Articular chondrocyte of knee joint (primary cell): ENCODE results near the gene CRHR1. TPM values are rescaled to one million over a fixed set of nuclear protein-coding genes. Genes with fewer than 3 reads are reported as not detected.

Experiments used
- total RNA-seq: library from RNA; depleted of rRNA; stranded (reverse); fragments of >200 nt; gene quantifications from 2 replicates; pipeline ENCODE4 v1.2.3, GENCODE V29; 2012

Gene CRHR1
- total RNA-seq = not detected in 2 replicates

DNA sequence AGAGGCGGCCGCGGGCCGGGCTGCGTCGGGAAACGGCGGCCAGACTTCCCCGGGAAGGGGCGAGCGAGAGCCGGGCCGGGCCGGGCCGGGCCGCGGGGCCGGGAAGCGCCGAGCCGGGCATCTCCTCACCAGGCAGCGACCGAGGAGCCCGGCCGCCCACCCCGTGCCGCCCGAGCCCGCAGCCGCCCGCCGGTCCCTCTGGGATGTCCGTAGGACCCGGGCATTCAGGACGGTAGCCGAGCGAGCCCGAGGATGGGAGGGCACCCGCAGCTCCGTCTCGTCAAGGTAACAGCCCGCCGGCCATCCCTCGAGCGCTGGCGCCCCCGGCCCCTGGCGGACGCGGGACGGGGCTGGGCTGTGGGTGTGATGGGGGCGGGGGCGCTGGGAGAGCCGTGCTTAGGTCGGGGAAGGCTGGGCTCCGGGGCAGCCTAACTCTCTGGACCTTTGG lies at the start of gene CRHR1:
TSS of gene CRHR1 (plus strand) at position 28 of the 448 bp plus-strand sequence. CDS start at position 253, 225 bp downstream.

DNA sequence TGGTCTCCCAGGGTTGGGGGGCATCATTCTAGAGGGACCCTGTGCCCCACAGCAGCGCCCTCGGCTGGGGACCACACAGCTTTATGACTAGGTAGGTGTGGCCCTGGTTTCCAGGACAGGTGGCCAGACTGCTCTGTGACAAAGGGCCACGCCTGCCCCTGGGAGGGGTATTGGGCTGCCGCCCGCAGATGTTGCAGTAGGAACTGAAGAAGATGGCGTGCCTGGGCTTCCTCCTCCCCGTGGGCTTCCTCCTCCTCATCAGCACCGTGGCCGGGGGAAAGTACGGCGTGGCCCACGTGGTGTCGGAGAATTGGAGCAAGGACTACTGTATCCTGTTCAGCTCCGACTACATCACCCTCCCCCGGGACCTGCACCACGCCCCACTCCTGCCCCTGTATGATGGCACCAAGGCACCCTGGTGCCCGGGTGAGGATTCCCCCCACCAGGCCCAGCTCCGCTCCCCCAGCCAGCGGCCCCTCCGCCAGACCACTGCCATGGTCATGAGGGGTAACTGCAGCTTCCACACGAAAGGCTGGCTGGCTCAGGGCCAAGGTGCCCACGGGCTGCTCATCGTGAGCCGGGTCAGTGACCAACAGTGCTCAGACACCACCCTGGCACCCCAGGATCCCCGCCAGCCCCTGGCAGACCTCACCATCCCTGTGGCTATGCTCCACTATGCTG lies 60.7 kb downstream of the CRHR1 start, which contains the start of gene SPPL2C:
TSS of gene SPPL2C (plus strand) at position 187 of the 681 bp plus-strand sequence. CDS start at position 213, 26 bp downstream.

Other genes with a start within 250 kb of the CRHR1 start
- gene SPPL2C, start 60.6 kb downstream of the CRHR1 start, total RNA-seq = not detected in 2 replicates
- 0.43 and 1.2 TPM in 2 replicates for gene MAPT, start 110.2 kb downstream of the CRHR1 start, total RNA-seq
- gene STH, start 214.9 kb downstream of the CRHR1 start, total RNA-seq = not detected in 2 replicates